Measurements from ENCODE around the gene TRIM44. TPM values are rescaled to one million over a fixed set of nuclear protein-coding genes. Genes with fewer than 3 reads are reported as not detected.
A peak's percentile ranks its signal among the peaks of the same experiment; 100 is the strongest.
"Not testable (repeated sequence)": the region's sequence is repeated elsewhere in the genome, so short reads cannot be mapped to it uniquely, and the experiment has no call there.

TRIM44 gene
- total and polyA plus RNA-seq, 4 donors, result 27.6 to 65.0 (median 45.4) TPM

DNA sequence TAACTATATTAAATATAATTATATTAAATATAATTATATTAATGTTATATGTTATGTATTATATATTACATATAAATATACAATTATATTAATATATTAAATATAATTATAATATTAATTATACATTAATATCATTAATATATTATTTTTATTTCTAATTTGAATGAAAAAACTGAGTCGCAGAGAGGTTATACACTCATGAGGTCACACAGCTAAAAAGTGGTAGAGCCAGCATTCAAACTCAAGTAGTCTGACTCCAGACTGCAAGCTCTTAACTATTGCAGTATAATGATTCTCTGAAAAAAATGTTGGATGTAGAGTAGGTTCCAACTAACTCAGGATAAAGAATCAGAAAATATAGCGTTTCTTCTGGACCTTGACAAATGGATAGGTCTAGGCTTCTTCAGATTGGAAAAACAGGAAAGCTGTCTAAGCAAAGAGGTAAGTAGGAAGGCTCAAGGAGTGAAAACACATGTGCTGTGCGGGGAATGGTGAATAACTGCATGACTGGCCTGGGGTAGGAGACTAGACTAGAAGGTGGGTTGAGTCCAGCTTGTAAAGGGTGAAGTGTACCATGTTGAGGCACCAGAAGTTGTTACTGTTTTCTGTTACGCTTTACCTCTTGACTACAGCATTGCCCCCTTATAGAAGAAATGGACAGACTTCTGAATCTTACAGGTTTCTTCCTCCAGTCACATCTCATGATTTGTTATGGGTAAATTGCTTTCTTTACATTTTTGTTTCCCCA, 80.3 kb downstream of the TRIM44 start:
- WGBS (ENCODE audit: insufficient coverage), result 97% methylated on average over 2 of the region's 4 CpGs
- no peaks in the 10 kb centered on the region for H3K36me3 ChIP-seq (ENCODE audit: control insufficient read depth, insufficient read depth, low read length)
- H3K9me3 ChIP-seq (ENCODE audit: control insufficient read depth, insufficient read depth, low read length), result no peaks in the 10 kb centered on the region
- H3K4me3 ChIP-seq (ENCODE audit: low read depth, low read length), result no peak overlapping the region
- peaks cover 3% of the 10 kb centered on the region for H3K4me1 ChIP-seq (ENCODE audit: control insufficient read depth, insufficient read depth, low read length)
- H3K27me3 ChIP-seq (ENCODE audit: control insufficient read depth, insufficient read depth, low read length), result no peaks in the 10 kb centered on the region
- DNase-seq (ENCODE audit: low read depth in 4 of 6, low spot score in 6 of 6), result no peak
- no peak overlapping the region for H3K27ac ChIP-seq (ENCODE audit: low read depth, low read length)

DNA sequence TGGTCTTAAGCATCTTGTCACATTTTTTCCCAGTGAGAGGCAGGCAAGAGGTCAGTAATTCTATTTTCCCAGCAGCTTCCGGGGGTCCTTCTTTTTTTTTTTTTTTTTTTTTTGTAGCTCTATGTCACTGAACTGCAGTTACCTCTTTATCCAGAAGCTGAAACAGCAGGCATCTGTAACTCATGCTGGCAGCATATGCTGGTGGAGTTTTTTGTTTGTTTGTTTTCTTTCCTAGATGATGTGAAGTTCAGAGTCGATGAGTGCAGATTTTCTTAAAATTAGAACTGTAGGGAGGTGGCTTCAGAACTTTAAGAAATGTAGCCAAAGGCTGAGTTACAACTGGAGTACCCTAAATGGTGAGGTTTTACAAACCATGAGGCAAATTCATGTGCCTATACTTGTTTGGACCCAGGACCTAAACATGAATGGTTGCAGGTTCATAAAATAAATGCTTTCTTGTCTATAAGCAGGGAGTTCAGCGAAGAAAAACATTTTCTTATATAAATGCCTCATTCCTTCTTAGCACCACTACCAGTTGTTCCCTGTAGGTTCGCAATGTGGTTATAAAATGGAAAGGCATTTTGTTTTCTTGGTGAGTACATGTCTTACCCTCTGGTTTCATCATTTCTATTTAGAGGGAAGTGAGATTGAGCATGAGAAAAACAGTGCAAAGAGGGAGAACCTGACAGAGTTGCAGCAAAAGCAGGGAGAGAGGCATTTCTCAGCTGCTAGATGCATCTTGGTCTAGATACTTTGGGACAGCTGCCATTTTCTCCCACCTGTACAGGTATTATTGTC, 84.0 kb downstream of the TRIM44 start:
- H3K4me3 ChIP-seq (ENCODE audit: low read depth, low read length), result no peak overlapping the region
- H3K27me3 ChIP-seq (ENCODE audit: control insufficient read depth, insufficient read depth, low read length), result no peaks in the 10 kb centered on the region
- peak in 2 of 6 donors; percentile 24 to 58 for DNase-seq (ENCODE audit: low read depth in 4 of 6, low spot score in 6 of 6)
- H3K4me1 ChIP-seq (ENCODE audit: control insufficient read depth, insufficient read depth, low read length), result peaks cover 3% of the 10 kb centered on the region
- WGBS (ENCODE audit: insufficient coverage), result 63% methylated on average over 1 of the region's 4 CpGs
- H3K36me3 ChIP-seq (ENCODE audit: control insufficient read depth, insufficient read depth, low read length), result no peaks in the 10 kb centered on the region
- H3K27ac ChIP-seq (ENCODE audit: low read depth, low read length), result no peak overlapping the region
- H3K9me3 ChIP-seq (ENCODE audit: control insufficient read depth, insufficient read depth, low read length), result no peaks in the 10 kb centered on the region

DNA sequence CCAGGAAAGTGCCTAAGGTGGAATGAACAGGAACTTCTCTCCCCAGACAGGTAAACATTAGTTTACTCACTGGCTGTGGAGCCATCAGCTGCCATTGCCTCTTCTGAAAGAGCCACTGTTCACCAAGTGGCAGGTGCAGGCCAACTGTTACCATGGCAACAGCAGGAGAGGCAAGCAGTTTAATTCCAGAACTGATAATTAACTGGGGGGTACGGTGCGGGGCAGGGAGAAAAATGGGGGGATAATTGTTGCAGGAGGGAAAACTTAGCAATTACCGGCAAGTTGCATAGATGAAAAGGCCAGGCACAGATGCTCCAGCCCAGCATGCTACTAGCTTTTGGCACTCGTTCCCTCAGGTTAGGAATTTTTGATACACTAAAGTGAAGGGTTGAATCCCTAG, 85.1 kb downstream of the TRIM44 start:
- Histone ChIP-seq H3K9me3 (ENCODE audit: control insufficient read depth, insufficient read depth, low read length) (no peaks in the 10 kb centered on the region), H3K4me3 (ENCODE audit: low read depth, low read length) (no peak overlapping the region), H3K36me3 (ENCODE audit: control insufficient read depth, insufficient read depth, low read length) (no peaks in the 10 kb centered on the region), H3K4me1 (ENCODE audit: control insufficient read depth, insufficient read depth, low read length) (peaks cover 3% of the 10 kb centered on the region), H3K27ac (ENCODE audit: low read depth, low read length) (no peak overlapping the region), H3K27me3 (ENCODE audit: control insufficient read depth, insufficient read depth, low read length) (no peaks in the 10 kb centered on the region)
- 38% methylated on average over 3 of the region's 4 CpGs for WGBS (ENCODE audit: insufficient coverage)
- peak in 4 of 6 donors; percentile 7 to 88 (median 56) for DNase-seq (ENCODE audit: low read depth in 4 of 6, low spot score in 6 of 6)

DNA sequence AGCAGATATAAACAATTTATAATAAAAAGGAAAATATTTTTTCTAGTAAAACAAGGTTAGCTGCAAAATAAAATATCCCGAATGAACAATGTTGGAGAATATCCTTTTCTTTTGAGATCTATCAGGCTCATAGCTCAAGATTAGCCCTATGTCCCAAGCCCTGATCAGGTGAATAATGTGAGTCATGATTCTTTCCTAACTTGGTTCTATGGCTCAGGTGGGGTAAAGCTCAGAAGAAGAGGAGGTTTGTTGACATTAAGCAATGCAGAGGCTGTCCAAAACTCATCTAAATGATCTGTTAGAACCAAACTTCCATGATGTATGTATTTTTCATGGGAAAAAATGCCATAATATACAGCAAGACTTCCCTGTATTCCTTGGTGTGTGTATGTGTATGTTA, 86.1 kb downstream of the TRIM44 start:
- H3K4me3 ChIP-seq (ENCODE audit: low read depth, low read length), result no peak overlapping the region
- H3K4me1 ChIP-seq (ENCODE audit: control insufficient read depth, insufficient read depth, low read length), result peaks cover 3% of the 10 kb centered on the region
- WGBS (ENCODE audit: insufficient coverage), result no CpG with 5 or more reads among the region's 1 CpG
- no peaks in the 10 kb centered on the region for H3K27me3 ChIP-seq (ENCODE audit: control insufficient read depth, insufficient read depth, low read length)
- H3K36me3 ChIP-seq (ENCODE audit: control insufficient read depth, insufficient read depth, low read length), result no peaks in the 10 kb centered on the region
- H3K9me3 ChIP-seq (ENCODE audit: control insufficient read depth, insufficient read depth, low read length), result no peaks in the 10 kb centered on the region
- no peak overlapping the region for H3K27ac ChIP-seq (ENCODE audit: low read depth, low read length)
- DNase-seq (ENCODE audit: low read depth in 4 of 6, low spot score in 6 of 6), result no peak

DNA sequence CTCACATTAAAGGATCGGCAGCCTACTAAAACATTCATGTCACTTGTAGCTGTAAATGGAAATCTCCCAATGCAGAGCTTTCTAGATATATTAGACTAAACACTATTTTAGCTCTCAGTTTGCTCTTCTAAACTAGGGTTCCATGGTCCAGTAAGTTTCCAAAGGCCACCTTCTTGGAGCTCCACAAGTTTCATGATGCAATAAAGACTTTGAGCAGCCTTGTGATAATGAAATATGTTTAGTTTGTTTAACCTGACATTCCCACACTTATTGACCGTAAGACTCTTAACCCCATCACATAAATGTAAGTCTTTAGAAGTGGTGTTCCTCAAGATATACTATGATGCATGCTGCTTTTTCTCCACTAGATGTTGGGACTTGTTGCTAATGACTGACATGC, 87.7 kb downstream of the TRIM44 start:
- Histone ChIP-seq H3K4me1 (ENCODE audit: control insufficient read depth, insufficient read depth, low read length) (peaks cover 3% of the 10 kb centered on the region), H3K27me3 (ENCODE audit: control insufficient read depth, insufficient read depth, low read length) (no peaks in the 10 kb centered on the region), H3K27ac (ENCODE audit: low read depth, low read length) (no peak overlapping the region), H3K36me3 (ENCODE audit: control insufficient read depth, insufficient read depth, low read length) (no peaks in the 10 kb centered on the region), H3K4me3 (ENCODE audit: low read depth, low read length) (no peak overlapping the region), H3K9me3 (ENCODE audit: control insufficient read depth, insufficient read depth, low read length) (peaks cover 2% of the 10 kb centered on the region)
- no peak for DNase-seq (ENCODE audit: low read depth in 4 of 6, low spot score in 6 of 6)
- WGBS (ENCODE audit: insufficient coverage), result no CpG with 5 or more reads among the region's 2 CpGs

DNA sequence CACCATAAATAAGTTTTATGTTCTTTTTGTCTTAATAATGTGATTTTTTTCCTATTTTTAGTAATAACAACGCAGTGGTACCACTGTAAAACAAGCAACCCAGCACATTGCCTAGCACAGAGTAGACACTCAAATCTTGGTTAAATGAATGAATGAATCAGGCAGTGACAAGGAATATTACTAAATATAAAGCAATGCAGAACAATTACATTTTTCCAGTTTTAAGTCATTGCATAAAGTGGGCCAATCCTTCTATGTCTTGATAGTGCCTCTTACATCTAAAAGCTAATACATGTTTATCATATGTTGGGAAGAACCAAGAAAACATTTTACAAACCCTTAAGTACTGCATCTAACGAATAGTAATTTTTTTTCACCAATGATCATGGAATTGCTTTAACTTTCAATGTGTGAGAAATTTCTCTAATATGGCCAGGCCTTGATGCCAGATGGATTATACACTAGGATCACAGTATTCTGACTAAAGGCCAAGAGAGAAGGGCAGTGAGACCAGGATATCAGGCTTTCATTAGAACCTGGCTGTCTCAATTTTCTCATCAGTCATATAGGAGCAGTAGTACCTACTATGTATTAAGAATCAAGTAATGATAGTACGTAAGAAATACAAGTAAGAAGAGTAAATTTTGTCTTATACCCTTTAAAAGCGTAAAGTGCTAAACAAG, 88.5 kb downstream of the TRIM44 start:
- WGBS (ENCODE audit: insufficient coverage), result no CpG with 5 or more reads among the region's 4 CpGs
- Histone ChIP-seq H3K27me3 (ENCODE audit: control insufficient read depth, insufficient read depth, low read length) (no peaks in the 10 kb centered on the region), H3K36me3 (ENCODE audit: control insufficient read depth, insufficient read depth, low read length) (no peaks in the 10 kb centered on the region), H3K27ac (ENCODE audit: low read depth, low read length) (no peak overlapping the region), H3K9me3 (ENCODE audit: control insufficient read depth, insufficient read depth, low read length) (peaks cover 2% of the 10 kb centered on the region), H3K4me3 (ENCODE audit: low read depth, low read length) (no peak overlapping the region), H3K4me1 (ENCODE audit: control insufficient read depth, insufficient read depth, low read length) (peaks cover 3% of the 10 kb centered on the region)
- no peak for DNase-seq (ENCODE audit: low read depth in 4 of 6, low spot score in 6 of 6)

- peaks cover 3% of the 10 kb centered on the region for H3K4me1 ChIP-seq (ENCODE audit: control insufficient read depth, insufficient read depth, low read length)
- H3K9me3 ChIP-seq (ENCODE audit: control insufficient read depth, insufficient read depth, low read length), result peaks cover 2% of the 10 kb centered on the region
- no peak overlapping the region for H3K4me3 ChIP-seq (ENCODE audit: low read depth, low read length)
- H3K27ac ChIP-seq (ENCODE audit: low read depth, low read length), result no peak overlapping the region
- H3K27me3 ChIP-seq (ENCODE audit: control insufficient read depth, insufficient read depth, low read length), result no peaks in the 10 kb centered on the region
- no peaks in the 10 kb centered on the region for H3K36me3 ChIP-seq (ENCODE audit: control insufficient read depth, insufficient read depth, low read length)
- no peak for DNase-seq (ENCODE audit: low read depth in 4 of 6, low spot score in 6 of 6)
- no CpG with 5 or more reads among the region's 1 CpG for WGBS (ENCODE audit: insufficient coverage)
Measured at GRCh38 chr11:35751664-35752061, 89.1 kb downstream of the TRIM44 start.

- DNase-seq (ENCODE audit: low read depth in 4 of 6, low spot score in 6 of 6), result no peak
- no peak overlapping the region for H3K4me3 ChIP-seq (ENCODE audit: low read depth, low read length)
- WGBS (ENCODE audit: insufficient coverage), result 56% methylated on average over 1 of the region's 3 CpGs
Measured at GRCh38 chr11:35752115-35752514, 89.5 kb downstream of the TRIM44 start.

GRCh38 chr11:35753573-35753972, 91.0 kb downstream of the TRIM44 start:
- H3K4me1 ChIP-seq (ENCODE audit: control insufficient read depth, insufficient read depth, low read length); H3K9me3 ChIP-seq (ENCODE audit: control insufficient read depth, insufficient read depth, low read length); H3K27me3 ChIP-seq (ENCODE audit: control insufficient read depth, insufficient read depth, low read length); H3K36me3 ChIP-seq (ENCODE audit: control insufficient read depth, insufficient read depth, low read length); DNase-seq (ENCODE audit: low read depth in 4 of 6, low spot score in 6 of 6); H3K4me3 ChIP-seq (ENCODE audit: low read depth, low read length); H3K27ac ChIP-seq (ENCODE audit: low read depth, low read length): not testable (repeated sequence)
- no CpG with 5 or more reads among the region's 6 CpGs for WGBS (ENCODE audit: insufficient coverage)

More at GRCh38 chr11:35752115-35752514, 89.5 kb downstream of the TRIM44 start:
- H3K27ac ChIP-seq (ENCODE audit: low read depth, low read length), result no peak overlapping the region
- H3K9me3 ChIP-seq (ENCODE audit: control insufficient read depth, insufficient read depth, low read length), result peaks cover 2% of the 10 kb centered on the region
- H3K27me3 ChIP-seq (ENCODE audit: control insufficient read depth, insufficient read depth, low read length), result no peaks in the 10 kb centered on the region
- no peaks in the 10 kb centered on the region for H3K36me3 ChIP-seq (ENCODE audit: control insufficient read depth, insufficient read depth, low read length)
- H3K4me1 ChIP-seq (ENCODE audit: control insufficient read depth, insufficient read depth, low read length), result peaks cover 3% of the 10 kb centered on the region

All from spinal cord (tissue), 10 donors.